Naive thymus-derived CD4-positive, alpha-beta T cell (primary cell): ENCODE measurements around the gene BCAS3. TPM values are rescaled to one million over a fixed set of nuclear protein-coding genes. Genes with fewer than 3 reads are reported as not detected.

Source experiments
- ATAC-seq: fragments of 150-1000 bp; cut with Tn5 transposase; 2 replicates; pipeline ENCODE4 v1.10.0; 2021; ENCODE audit warnings: mild to moderate bottlenecking, moderate library complexity
- CTCF ChIA-PET: fragments of 350-600 bp; sonication (Branson Sonifier 250); formaldehyde crosslinking; loops from one replicate; lab custom pipeline; 2021; ENCODE audit warnings: antibody characterized with exemption; lab: Charles Lee
- POLR2A ChIA-PET: fragments of 350-600 bp; sonication (Branson Sonifier 250); formaldehyde crosslinking; loops from one replicate; lab custom pipeline; 2021; ENCODE audit warnings: antibody characterized with exemption, inconsistent platforms; lab: Charles Lee
- DNase-seq, 9 donors: peaks; one replicate each; pipeline versions ENCODE4 v3.0.0 to v3.0.0-alpha.2; 2020 to 2022; ENCODE audit warnings: mixed read lengths in 1 of 9
- H3K27ac ChIP-seq: one replicate; pipeline ENCODE4 v1.7.0; 2013; ENCODE audit warnings: mild to moderate bottlenecking, low read depth, low read length, moderate library complexity
- H3K27me3 ChIP-seq, 2 donors: one replicate each; pipeline ENCODE4 v1.7.0; 2013; ENCODE audit warnings: low read length in 2 of 2, mild to moderate bottlenecking in 2 of 2, moderate library complexity in 2 of 2; ENCODE audit not compliant: control insufficient read depth in 2 of 2, insufficient read depth in 2 of 2
- H3K36me3 ChIP-seq, 3 experiments: 1 replicate in 2 of 3; 2 replicates in 1 of 3; pipeline ENCODE4 v1.7.0; 2013; ENCODE audit warnings: low read length in 3 of 3, mild to moderate bottlenecking in 3 of 3, moderate library complexity in 1 of 3; ENCODE audit not compliant: insufficient read depth in 3 of 3, control insufficient read depth in 2 of 3
- H3K4me1 ChIP-seq, 2 donors: one replicate each; pipeline ENCODE4 v1.7.0; 2013; ENCODE audit warnings: low read length in 2 of 2, mild to moderate bottlenecking in 2 of 2, moderate library complexity in 1 of 2; ENCODE audit not compliant: control insufficient read depth in 2 of 2, insufficient read depth in 2 of 2
- H3K4me3 ChIP-seq: 2 replicates; pipeline ENCODE4 v1.7.0; 2013; ENCODE audit warnings: mild to moderate bottlenecking, low read length
- H3K9me3 ChIP-seq, 3 experiments: 1 replicate in 2 of 3; 2 replicates in 1 of 3; pipeline ENCODE4 v1.7.0; 2013; ENCODE audit warnings: low read length in 3 of 3; ENCODE audit not compliant: control insufficient read depth in 2 of 3
- H3K27ac Mint-ChIP-seq, 9 donors: one replicate each; pipeline ENCODE4 v1.8.0; 2020 to 2022; ENCODE audit warnings: mixed read lengths in 9 of 9, mild to moderate bottlenecking in 8 of 9, moderate library complexity in 5 of 9, inconsistent platforms in 2 of 9
- H3K27me3 Mint-ChIP-seq, 5 donors: one replicate each; pipeline ENCODE4 v1.8.0; 2021 to 2022; ENCODE audit warnings: mixed read lengths in 5 of 5, mild to moderate bottlenecking in 1 of 5
- H3K36me3 Mint-ChIP-seq, 5 donors: one replicate each; pipeline ENCODE4 v1.8.0; 2020 to 2022; ENCODE audit warnings: mixed read lengths in 5 of 5, mild to moderate bottlenecking in 3 of 5, inconsistent platforms in 1 of 5
- H3K4me1 Mint-ChIP-seq, 7 donors: one replicate each; pipeline ENCODE4 v1.8.0; 2020 to 2022; ENCODE audit warnings: mixed read lengths in 7 of 7, mild to moderate bottlenecking in 3 of 7, inconsistent platforms in 1 of 7
- H3K4me3 Mint-ChIP-seq, 10 donors: one replicate each; pipeline ENCODE4 v1.8.0; 2020 to 2022; ENCODE audit warnings: mild to moderate bottlenecking in 10 of 10, mixed read lengths in 10 of 10, moderate library complexity in 6 of 10, inconsistent platforms in 2 of 10
- H3K9me3 Mint-ChIP-seq, 11 donors: one replicate each; pipeline ENCODE4 v1.8.0; 2020 to 2022; ENCODE audit warnings: mixed read lengths in 11 of 11, mild to moderate bottlenecking in 4 of 11, inconsistent platforms in 1 of 11, moderate library complexity in 1 of 11
- intact Hi-C, 2 donors: fragments of 100-400 bp; cut with micrococcal nuclease; formaldehyde crosslinking; loops; one replicate each; pipeline ENCODE4 v1.15.1; 2023
- polyA plus RNA-seq, 2 donors: library from polyadenylated mRNA; unstranded; fragments of 300-500 nt; fragmentation: Illumina TruSeq; gene quantifications; one replicate each; pipeline ENCODE4 v1.2.3, GENCODE V29; 2021
- total RNA-seq, 6 experiments: library from RNA in 5 of 6; stranded (reverse) in 5 of 6; gene quantifications; 1 replicate in 5 of 6; 2 replicates in 1 of 6; pipeline ENCODE4 v1.2.3 and lab custom pipeline; 2021 to 2026

Gene BCAS3
- total and polyA plus RNA-seq, 7 experiments from 2014 or later, result 18.4 to 57.8 (median 37.5) TPM

DNA sequence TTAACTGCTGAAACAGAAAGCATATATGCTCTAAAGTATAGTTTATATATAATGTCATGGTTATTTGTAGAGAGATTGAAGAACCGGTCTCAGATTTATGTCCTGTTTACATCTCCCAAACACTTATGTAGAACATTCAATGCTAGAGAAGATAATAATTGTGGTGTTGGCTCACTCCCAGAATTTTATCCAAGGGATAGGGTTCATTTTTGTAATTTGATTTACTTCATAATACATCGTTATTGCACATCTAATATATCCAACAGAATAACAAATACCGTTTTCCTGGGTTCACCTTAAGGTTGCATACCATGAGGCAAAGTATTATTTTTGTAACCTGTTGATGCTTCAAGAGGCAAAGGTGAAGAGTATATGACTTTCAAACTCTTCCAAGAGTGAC lies 519.1 kb downstream of the BCAS3 start:
- peaks cover 0 to 1% (median 0%) of the 10 kb centered on the region in 7 donors for H3K4me1 Mint-ChIP-seq
- no peaks in the 10 kb centered on the region for H3K9me3 Mint-ChIP-seq
- DNase-seq (no peak), ATAC-seq (no peak)
- ChIA-PET CTCF (no interaction called here), POLR2A (no interaction called here)
- Histone ChIP-seq H3K4me1 (no peaks in the 10 kb centered on the region), H3K9me3 (no peaks in the 10 kb centered on the region), H3K27ac (no peak overlapping the region), H3K4me3 (no peak overlapping the region), H3K36me3 (no peaks in the 10 kb centered on the region), H3K27me3 (no peaks in the 10 kb centered on the region)
- H3K27ac Mint-ChIP-seq, result no peak overlapping the region
- peaks cover 0 to 7% (median 5%) of the 10 kb centered on the region in 5 donors for H3K36me3 Mint-ChIP-seq
- no peaks in the 10 kb centered on the region for H3K27me3 Mint-ChIP-seq
- intact Hi-C loops, result no loop called here
- no peak overlapping the region for H3K4me3 Mint-ChIP-seq

DNA sequence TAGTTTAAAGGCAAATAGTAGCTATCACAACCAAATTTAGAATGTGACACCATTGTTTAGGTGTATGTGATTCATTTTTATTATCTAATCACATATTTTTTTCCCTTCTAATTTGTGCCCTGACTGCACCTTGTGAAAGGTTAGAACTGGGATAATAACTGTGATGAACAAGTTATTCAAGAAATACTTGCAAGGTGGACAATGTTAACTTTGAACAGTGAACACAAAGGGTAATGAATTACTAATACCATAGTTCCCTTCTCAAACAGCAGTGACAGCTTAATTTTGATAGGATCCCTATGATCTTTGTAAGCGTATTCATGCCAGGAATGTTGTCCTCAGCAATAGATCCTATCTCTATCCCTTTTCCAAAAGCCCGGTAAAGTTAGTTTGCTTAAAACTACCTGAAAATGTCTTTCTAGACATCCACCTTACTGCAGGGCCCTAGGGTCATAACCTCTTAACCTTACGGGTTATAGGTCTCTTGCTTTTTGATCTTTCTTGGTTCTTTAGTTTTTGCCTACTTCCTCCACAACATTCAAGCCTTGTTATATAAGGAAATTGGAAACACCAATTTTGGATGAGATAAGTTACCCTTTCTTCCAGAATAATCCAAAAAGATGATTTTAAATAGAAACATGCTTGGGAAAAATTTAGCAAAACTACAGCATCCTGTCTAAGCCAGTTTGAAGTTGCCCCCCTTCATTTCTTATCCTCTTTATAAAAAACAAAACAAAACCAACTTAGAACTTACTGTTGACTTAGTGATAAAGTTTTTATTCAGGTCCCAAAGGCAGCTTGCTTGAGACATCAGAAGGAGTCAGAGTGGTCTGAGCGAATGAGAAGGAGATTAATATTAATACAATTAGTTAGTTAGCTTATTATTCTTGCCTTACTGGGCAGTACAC lies 522.0 kb downstream of the BCAS3 start:
- Histone ChIP-seq H3K36me3 (no peaks in the 10 kb centered on the region), H3K9me3 (no peaks in the 10 kb centered on the region), H3K27ac (no peak overlapping the region), H3K4me3 (no peak overlapping the region), H3K4me1 (no peaks in the 10 kb centered on the region), H3K27me3 (no peaks in the 10 kb centered on the region)
- Mint-ChIP-seq H3K9me3 (no peaks in the 10 kb centered on the region), H3K27ac (no peak overlapping the region), H3K36me3 (peaks cover 0 to 13% (median 11%) of the 10 kb centered on the region in 5 donors), H3K27me3 (peaks cover 0 to 2% (median 0%) of the 10 kb centered on the region in 5 donors), H3K4me1 (peaks cover 0 to 1% (median 0%) of the 10 kb centered on the region in 7 donors), H3K4me3 (no peak overlapping the region)
- DNase-seq (no peak), ATAC-seq (no peak)
- POLR2A ChIA-PET, result no interaction called here
- intact Hi-C loops, result no loop called here
- CTCF ChIA-PET, result interaction anchor here (0.6 kb wide), 1 partner anchor 705 kb away, joined by 4 read pairs; no protein-coding TSS in a partner anchor

GRCh38 chr17:61200339-61200715 lies 522.7 kb downstream of the BCAS3 start:
- peaks cover 0 to 2% (median 0%) of the 10 kb centered on the region in 5 donors for H3K27me3 Mint-ChIP-seq
- no peak overlapping the region for H3K27ac Mint-ChIP-seq
- H3K9me3 Mint-ChIP-seq, result no peaks in the 10 kb centered on the region
- H3K4me1 Mint-ChIP-seq, result no peaks in the 10 kb centered on the region
- Histone ChIP-seq H3K36me3 (no peaks in the 10 kb centered on the region), H3K9me3 (no peaks in the 10 kb centered on the region), H3K4me3 (no peak overlapping the region), H3K27me3 (no peaks in the 10 kb centered on the region), H3K4me1 (no peaks in the 10 kb centered on the region), H3K27ac (no peak overlapping the region)
- H3K4me3 Mint-ChIP-seq, result no peak overlapping the region
- ATAC-seq (no peak), DNase-seq (no peak)
- POLR2A ChIA-PET, result no interaction called here
- peaks cover 0 to 11% (median 10%) of the 10 kb centered on the region in 5 donors for H3K36me3 Mint-ChIP-seq
- intact Hi-C loops, result no loop called here
- CTCF ChIA-PET, result interaction anchor here (0.6 kb wide), 1 partner anchor 704 kb away, joined by 4 read pairs; no protein-coding TSS in a partner anchor

DNA sequence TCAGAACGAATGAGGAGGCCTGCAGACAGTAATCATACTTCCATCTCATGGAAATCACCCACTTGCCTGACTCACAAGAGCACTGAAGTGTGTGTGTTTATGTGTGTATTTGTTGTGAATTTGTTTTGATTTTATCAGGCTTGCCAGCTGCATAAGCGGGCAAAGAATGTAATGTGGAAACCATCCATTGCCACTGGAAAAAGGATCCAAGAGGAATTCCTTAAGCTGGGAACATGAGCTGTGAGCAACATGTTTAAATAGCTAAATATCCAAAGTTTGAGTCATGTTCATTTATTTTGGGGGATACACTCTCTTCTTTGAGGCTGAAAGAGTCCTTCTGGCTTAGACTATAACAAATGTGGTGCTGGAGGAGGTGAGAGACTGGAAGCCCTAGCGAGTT lies 523.6 kb downstream of the BCAS3 start:
- H3K9me3 Mint-ChIP-seq, result no peaks in the 10 kb centered on the region
- ChIA-PET CTCF (no interaction called here), POLR2A (no interaction called here)
- no peaks in the 10 kb centered on the region for H3K4me1 ChIP-seq
- H3K36me3 ChIP-seq, result no peaks in the 10 kb centered on the region
- peaks cover 0 to 2% (median 0%) of the 10 kb centered on the region in 5 donors for H3K27me3 Mint-ChIP-seq
- DNase-seq (no peak), ATAC-seq (no peak)
- intact Hi-C loops, result no loop called here
- peak overlapping the region in 1 of 9 donors; percentile 25 for H3K27ac Mint-ChIP-seq
- H3K27me3 ChIP-seq, result no peaks in the 10 kb centered on the region
- H3K4me3 Mint-ChIP-seq, result no peak overlapping the region
- H3K9me3 ChIP-seq, result no peaks in the 10 kb centered on the region
- H3K4me1 Mint-ChIP-seq, result no peaks in the 10 kb centered on the region
- H3K27ac ChIP-seq, result no peak overlapping the region
- no peak overlapping the region for H3K4me3 ChIP-seq
- H3K36me3 Mint-ChIP-seq, result peaks cover 0 to 15% (median 10%) of the 10 kb centered on the region in 5 donors

DNA sequence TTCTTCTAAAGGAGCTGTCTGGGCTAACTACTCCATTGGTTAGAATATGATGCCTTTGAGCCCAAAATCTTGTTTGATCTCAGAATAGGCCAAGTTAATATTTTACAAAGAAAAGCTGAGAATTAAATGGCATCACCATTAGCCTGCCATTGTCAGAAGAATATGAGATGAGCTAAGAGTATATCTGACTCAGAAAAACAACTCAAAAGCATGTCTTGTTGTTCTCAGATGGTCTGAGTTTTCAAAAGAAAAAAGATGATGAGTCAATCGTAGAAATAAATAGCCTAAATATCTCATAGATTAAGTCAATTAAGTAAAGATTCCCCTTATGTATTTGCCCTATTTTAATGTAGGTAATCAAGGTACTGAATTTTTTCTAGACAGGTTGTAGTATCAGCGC lies 524.9 kb downstream of the BCAS3 start:
- no peak overlapping the region for H3K4me3 ChIP-seq
- no peaks in the 10 kb centered on the region for H3K9me3 ChIP-seq
- Mint-ChIP-seq H3K4me1 (peaks cover 0 to 3% (median 0%) of the 10 kb centered on the region in 7 donors), H3K9me3 (no peaks in the 10 kb centered on the region), H3K27me3 (peaks cover 0 to 3% (median 0%) of the 10 kb centered on the region in 5 donors), H3K4me3 (no peak overlapping the region), H3K27ac (no peak overlapping the region), H3K36me3 (peaks cover 0 to 15% (median 10%) of the 10 kb centered on the region in 5 donors)
- no peak overlapping the region for H3K27ac ChIP-seq
- H3K36me3 ChIP-seq, result no peaks in the 10 kb centered on the region
- intact Hi-C loops, result no loop called here
- no peak for ATAC-seq
- ChIA-PET POLR2A (interaction anchor here (0.7 kb wide), 1 partner anchor 1933 kb away, joined by 4 read pairs; no protein-coding TSS in a partner anchor), CTCF (no interaction called here)
- H3K27me3 ChIP-seq, result no peaks in the 10 kb centered on the region
- no peak for DNase-seq
- H3K4me1 ChIP-seq, result no peaks in the 10 kb centered on the region

DNA sequence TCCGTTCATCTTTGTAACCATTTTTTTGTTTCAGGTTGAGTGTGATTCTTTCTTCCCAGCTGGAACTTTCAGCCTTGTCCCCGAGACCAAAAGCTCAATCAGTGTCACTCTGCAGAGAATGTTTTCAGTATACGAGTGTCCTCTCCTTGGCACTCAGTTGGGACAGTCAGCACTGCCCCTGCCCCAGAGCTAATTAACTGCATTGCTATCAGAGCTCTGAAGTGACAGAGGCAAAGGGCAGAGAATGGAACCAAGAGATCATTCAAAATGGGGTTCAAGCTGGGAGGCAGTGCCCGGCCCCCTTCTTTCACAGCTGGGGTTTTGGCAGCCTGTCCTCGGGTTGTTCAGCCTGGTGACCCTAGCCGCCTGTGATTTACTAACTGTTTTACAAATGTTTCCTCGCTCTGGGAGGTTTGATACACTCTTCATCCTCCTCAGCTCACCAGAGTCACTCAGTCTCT lies 526.0 kb downstream of the BCAS3 start:
- POLR2A ChIA-PET, result interaction anchor here (1.4 kb wide), 1 partner anchor 15 kb away, joined by 5 read pairs; no protein-coding TSS in a partner anchor

More for the DNA sequence above, 526.0 kb downstream of the BCAS3 start:
- peaks cover 0 to 10% (median 0%) of the 10 kb centered on the region in 5 donors for H3K27me3 Mint-ChIP-seq
- peaks cover 0 to 6% (median 0%) of the 10 kb centered on the region in 7 donors for H3K4me1 Mint-ChIP-seq
- H3K27ac ChIP-seq, result no peak overlapping the region
- H3K4me3 ChIP-seq, result no peak overlapping the region
- H3K9me3 ChIP-seq, result no peaks in the 10 kb centered on the region
- CTCF ChIA-PET, result no interaction called here
- peaks cover 0 to 15% (median 10%) of the 10 kb centered on the region in 5 donors for H3K36me3 Mint-ChIP-seq
- H3K9me3 Mint-ChIP-seq, result no peaks in the 10 kb centered on the region
- H3K4me3 Mint-ChIP-seq, result no peak overlapping the region
- intact Hi-C loops, result no loop called here
- no peaks in the 10 kb centered on the region for H3K4me1 ChIP-seq
- no peaks in the 10 kb centered on the region for H3K27me3 ChIP-seq
- DNase-seq (no peak), ATAC-seq (no peak)
- H3K36me3 ChIP-seq, result no peaks in the 10 kb centered on the region
- H3K27ac Mint-ChIP-seq, result peak overlapping the region in 1 of 9 donors; percentile 12
